IMR-90 (cell line): ENCODE data around the gene CLDN14. TPM values are rescaled to one million over a fixed set of nuclear protein-coding genes. Genes with fewer than 3 reads are reported as not detected.

ENCODE experiments used
- ATAC-seq: fragments of 200-7000 bp; cut with Tn5 transposase; 2 replicates; pipeline ENCODE4 v1.9.1; 2020; ENCODE audit warnings: low read depth, mild to moderate bottlenecking, moderate library complexity
- BruUV-seq: library from RNA; stranded (reverse); fragments of 400-500 nt; replicated peaks from 2 replicates; lab custom pipeline; 2021; lab: Mats Ljungman, UMichigan
- CTCF ChIA-PET: fragments of 300-600 bp; formaldehyde crosslinking; extraction: SDS; loops from one replicate; lab custom pipeline; 2021; ENCODE audit warnings: antibody characterized with exemption; lab: Yijun Ruan, JAX
- POLR2A ChIA-PET: fragments of 300-600 bp; sonication (Branson Sonifier 250); formaldehyde crosslinking; loops from one replicate; lab custom pipeline; 2022; ENCODE audit warnings: antibody characterized with exemption; ENCODE audit not compliant: unreplicated experiment; lab: Charles Lee
- DNase-seq: peaks from one replicate; pipeline ENCODE4 v3.0.0; 2013
- H2AFZ ChIP-seq: replicated peaks from 2 replicates; pipeline ENCODE3; 2013; ENCODE audit warnings: low read length, mild to moderate bottlenecking; ENCODE audit not compliant: poor library complexity
- H2AK5ac ChIP-seq: 2 replicates; pipeline ENCODE4 v1.6.1; 2013; ENCODE audit warnings: low read depth, low read length, inconsistent platforms
- H2AK9ac ChIP-seq: replicated peaks from 2 replicates; pipeline ENCODE3; 2013; ENCODE audit warnings: mild to moderate bottlenecking, low read depth, low read length, moderate library complexity; ENCODE audit not compliant: poor library complexity
- H2BK120ac ChIP-seq: 2 replicates; pipeline ENCODE4 v1.6.1; 2013; ENCODE audit warnings: low read depth, low read length, inconsistent platforms
- H2BK15ac ChIP-seq: 3 replicates; pipeline ENCODE4 v1.6.1; 2013; ENCODE audit warnings: low read depth, low read length, inconsistent platforms
- H2BK20ac ChIP-seq: 2 replicates; pipeline ENCODE4 v1.6.1; 2013; ENCODE audit warnings: low read depth, mild to moderate bottlenecking, inconsistent platforms, low read length, moderate library complexity
- H2BK5ac ChIP-seq: 2 replicates; pipeline ENCODE4 v1.6.1; 2013; ENCODE audit warnings: mild to moderate bottlenecking, low read depth, low read length, inconsistent platforms; ENCODE audit not compliant: poor library complexity, severe bottlenecking
- H3K14ac ChIP-seq: replicated peaks from 2 replicates; pipeline ENCODE4 v1.6.1; 2013; ENCODE audit warnings: low read depth, low read length, inconsistent platforms
- H3K18ac ChIP-seq: 2 replicates; pipeline ENCODE4 v1.6.1; 2013; ENCODE audit warnings: low read depth, low read length, control low read depth
- H3K23ac ChIP-seq: 2 replicates; pipeline ENCODE4 v1.6.1; 2013; ENCODE audit warnings: low read depth, low read length, inconsistent platforms
- H3K27ac ChIP-seq: 2 replicates; pipeline ENCODE4 v1.5.1; 2013; ENCODE audit warnings: mild to moderate bottlenecking, control low read depth, low read length; ENCODE audit not compliant: insufficient read depth
- H3K27me3 ChIP-seq: 2 replicates; pipeline ENCODE4 v1.6.1; 2013; ENCODE audit warnings: low read length; ENCODE audit not compliant: control insufficient read depth, insufficient read depth
- H3K36me3 ChIP-seq: 2 replicates; pipeline ENCODE4 v1.6.1; 2013; ENCODE audit warnings: low read length, mixed read lengths; ENCODE audit not compliant: control insufficient read depth, insufficient read depth
- H3K4ac ChIP-seq: 2 replicates; pipeline ENCODE4 v1.6.1; 2013; ENCODE audit warnings: low read depth, low read length, inconsistent platforms
- H3K4me1 ChIP-seq: 2 replicates; pipeline ENCODE4 v1.6.1; 2013; ENCODE audit warnings: low read length, mixed read lengths; ENCODE audit not compliant: control insufficient read depth, insufficient read depth
- H3K4me2 ChIP-seq: 2 replicates; pipeline ENCODE4 v1.6.1; 2013; ENCODE audit warnings: low read depth, mild to moderate bottlenecking, control low read depth, low read length, moderate library complexity
- H3K4me3 ChIP-seq: 2 replicates; pipeline ENCODE4 v1.5.1; 2013; ENCODE audit warnings: low read depth, mild to moderate bottlenecking, control low read depth, low read length, moderate library complexity; ENCODE audit not compliant: insufficient read depth
- H3K56ac ChIP-seq: 2 replicates; pipeline ENCODE4 v1.6.1; 2013; ENCODE audit warnings: low read length, inconsistent platforms; ENCODE audit not compliant: insufficient read depth; ENCODE audit errors: extremely low read depth
- H3K79me1 ChIP-seq, 2 experiments: 2 replicates each; pipeline ENCODE4 v1.6.1; 2013; ENCODE audit warnings: low read length in 2 of 2, inconsistent platforms in 1 of 2, low read depth in 1 of 2
- H3K9ac ChIP-seq: 2 replicates; pipeline ENCODE4 v1.6.1; 2013; ENCODE audit warnings: low read depth, low read length, control low read depth
- H3K9me1 ChIP-seq: 2 replicates; pipeline ENCODE4 v1.6.1; 2013; ENCODE audit warnings: low read length, inconsistent platforms; ENCODE audit not compliant: insufficient read depth
- H3K9me3 ChIP-seq: 2 replicates; pipeline ENCODE4 v1.6.1; 2013; ENCODE audit warnings: low read length; ENCODE audit not compliant: control insufficient read depth, insufficient read depth
- H4K20me1 ChIP-seq: 2 replicates; pipeline ENCODE4 v1.6.1; 2013; ENCODE audit warnings: low read length, inconsistent platforms; ENCODE audit not compliant: insufficient read depth
- H4K5ac ChIP-seq: 2 replicates; pipeline ENCODE4 v1.6.1; 2013; ENCODE audit warnings: mild to moderate bottlenecking, low read depth, low read length, control low read depth
- H4K8ac ChIP-seq, 2 experiments: 2 replicates each; pipeline ENCODE4 v1.6.1; 2013; ENCODE audit warnings: low read depth in 2 of 2, low read length in 2 of 2, control low read depth in 1 of 2, inconsistent platforms in 1 of 2
- H4K91ac ChIP-seq: 2 replicates; pipeline ENCODE4 v1.6.1; 2013; ENCODE audit warnings: low read depth, low read length, inconsistent platforms; ENCODE audit not compliant: insufficient read depth
- BHLHE40 ChIP-seq: fragments of 150-350 bp; IDR thresholded peaks from 2 replicates; pipeline ENCODE4 v1.6.1; 2016; ENCODE audit warnings: mild to moderate bottlenecking, low read depth, low read length
- CEBPB ChIP-seq: IDR thresholded peaks from 2 replicates; pipeline ENCODE4 v1.6.1; 2012; ENCODE audit warnings: low read depth, low read length, improper control_type of control experiment
- CTCF ChIP-seq: conservative IDR thresholded peaks from 2 replicates; pipeline ENCODE4 v1.5.1; 2012; ENCODE audit warnings: mild to moderate bottlenecking, low read depth, low read length, improper control_type of control experiment
- MXI1 ChIP-seq: IDR thresholded peaks from 2 replicates; pipeline ENCODE4 v1.6.1; 2012; ENCODE audit warnings: low read depth, mild to moderate bottlenecking, low read length, moderate library complexity, borderline replicate concordance
- POLR2A ChIP-seq: IDR thresholded peaks from 2 replicates; pipeline ENCODE4 v1.6.1; 2012; ENCODE audit warnings: mild to moderate bottlenecking, low read depth, low read length
- RAD21 ChIP-seq: IDR thresholded peaks from 2 replicates; pipeline ENCODE4 v1.6.1; 2012; ENCODE audit warnings: low read length, improper control_type of control experiment
- RCOR1 ChIP-seq: IDR thresholded peaks from 2 replicates; pipeline ENCODE4 v1.6.1; 2012; ENCODE audit warnings: mild to moderate bottlenecking, low read length, improper control_type of control experiment; ENCODE audit not compliant: insufficient replicate concordance
- RFX5 ChIP-seq: IDR thresholded peaks from 2 replicates; pipeline ENCODE4 v1.8.0; 2012; ENCODE audit warnings: low read depth, mild to moderate bottlenecking, low read length, moderate library complexity
- SMC3 ChIP-seq: fragments of 150-350 bp; IDR thresholded peaks from 2 replicates; pipeline ENCODE4 v1.6.1; 2016; ENCODE audit warnings: low read depth, mild to moderate bottlenecking, antibody characterized with exemption, low read length, moderate library complexity
- WGBS, 2 experiments: methylation state at CpG; one replicate each; pipeline versions ENCODE4 v1.1.5 to v1.1.7; 2013; ENCODE audit warnings: missing lambda C conversion rate in 2 of 2; ENCODE audit not compliant: insufficient read length in 1 of 2; ENCODE audit errors: extremely low coverage in 2 of 2; 5-methylcytosine and 5-hydroxymethylcytosine counted together
- dilution Hi-C: fragments of 300-500 bp; cut with HindIII; formaldehyde crosslinking; loops from one replicate; pipeline ENCODE4 v1.14.3; 2018; ENCODE audit warnings: low sequenced_read_pairs; ENCODE audit not compliant: unreplicated experiment
- in situ Hi-C: fragments of 300-500 bp; cut with MboI; formaldehyde crosslinking; loops from 3 replicates; pipeline ENCODE4 v1.14.3; 2019; ENCODE audit warnings: low sequenced_read_pairs, inconsistent platforms, mixed read lengths
- intact Hi-C: fragments of 100-400 bp; cut with micrococcal nuclease; formaldehyde crosslinking; loops from 2 replicates; pipeline ENCODE4 v1.10.0; 2022
- polyA plus RNA-seq, 3 experiments: library from polyadenylated mRNA; depleted of rRNA; stranded (reverse); fragments of >200 nt; gene quantifications; 2 replicates each; pipeline ENCODE4 v1.2.3, GENCODE V29; 2012; ENCODE audit warnings: low replicate concordance in 1 of 3
- total RNA-seq: library from RNA; depleted of rRNA; stranded (reverse); fragments of >200 nt; gene quantifications from 2 replicates; pipeline ENCODE4 v1.2.3, GENCODE V29; 2012
- TF ChIP-seq, protein P1 (sequence below): fragments of 150-350 bp; IDR thresholded peaks from 2 replicates; pipeline ENCODE4 v1.6.1; 2017; ENCODE audit warnings: mild to moderate bottlenecking, antibody characterized with exemption, low read length, low read depth
- TF ChIP-seq, protein P2 (sequence below): fragments of 150-350 bp; IDR thresholded peaks from 2 replicates; pipeline ENCODE4 v1.6.1; 2016; ENCODE audit warnings: low read depth, mild to moderate bottlenecking, low read length, moderate library complexity, borderline replicate concordance

CLDN14 gene
- total and polyA plus RNA-seq, 2 of the 4 experiments (the other 2 are of a cell fraction) = not detected

GRCh38 chr21:36506482-36506881 is 26.6 kb upstream of the CLDN14 start:
- Histone ChIP-seq H3K9me3 (no peaks in the 10 kb centered on the region), H3K4me3 (no peak overlapping the region), H4K8ac (no peak overlapping the region), H3K9ac (no peak overlapping the region), H4K5ac (no peak overlapping the region), H3K36me3 (no peaks in the 10 kb centered on the region), H2BK20ac (no peak overlapping the region), H3K18ac (no peak overlapping the region), H3K14ac (no peak overlapping the region), H4K91ac (no peak overlapping the region), H2AK5ac (no peak overlapping the region), H2AK9ac (no peak overlapping the region), H2BK120ac (no peak overlapping the region), H4K20me1 (no peaks in the 10 kb centered on the region), H3K79me1 (no peaks in the 10 kb centered on the region), H2AFZ (no peak overlapping the region), H3K4me1 (no peaks in the 10 kb centered on the region), H3K27ac (no peak overlapping the region), H3K23ac (no peak overlapping the region), H3K9me1 (no peaks in the 10 kb centered on the region), H3K4ac (no peak overlapping the region), H3K56ac (no peak overlapping the region), H3K27me3 (peaks cover 12% of the 10 kb centered on the region), H2BK15ac (no peak overlapping the region), H3K4me2 (no peak overlapping the region), H2BK5ac (no peak overlapping the region)
- dilution Hi-C loops = no loop called here
- CTCF ChIA-PET = interaction anchor here (0.6 to 1.4 kb wide), 2 partner anchors 11 to 437 kb away, joined by 3 to 4 read pairs; no protein-coding TSS in a partner anchor
- in situ Hi-C loops = no loop called here
- no TSS peak for BruUV-seq
- 97% methylated on average over 5 of the region's 9 CpGs; no CpG with 5 or more reads in 1 of the 2 experiments for WGBS, 2 experiments
- POLR2A ChIA-PET = no interaction called here
- intact Hi-C loops = loop anchor here (10.0 kb wide), 2 partner anchors 238 to 578 kb away; no protein-coding TSS in a partner anchor
- ATAC-seq = no peak
- no peak for TF ChIP-seq POLR2A
- no peak for TF ChIP-seq RFX5
- no peak for TF ChIP-seq MXI1
- TF ChIP-seq RCOR1 = no peak
- TF ChIP-seq SMC3 = no peak
- TF ChIP-seq BHLHE40 = no peak
- no peak for TF ChIP-seq CTCF
- TF ChIP-seq, protein P1, sequence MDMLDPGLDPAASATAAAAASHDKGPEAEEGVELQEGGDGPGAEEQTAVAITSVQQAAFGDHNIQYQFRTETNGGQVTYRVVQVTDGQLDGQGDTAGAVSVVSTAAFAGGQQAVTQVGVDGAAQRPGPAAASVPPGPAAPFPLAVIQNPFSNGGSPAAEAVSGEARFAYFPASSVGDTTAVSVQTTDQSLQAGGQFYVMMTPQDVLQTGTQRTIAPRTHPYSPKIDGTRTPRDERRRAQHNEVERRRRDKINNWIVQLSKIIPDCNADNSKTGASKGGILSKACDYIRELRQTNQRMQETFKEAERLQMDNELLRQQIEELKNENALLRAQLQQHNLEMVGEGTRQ = no peak
- no peak for TF ChIP-seq RAD21
- no peak for TF ChIP-seq CEBPB
- TF ChIP-seq, protein P2, sequence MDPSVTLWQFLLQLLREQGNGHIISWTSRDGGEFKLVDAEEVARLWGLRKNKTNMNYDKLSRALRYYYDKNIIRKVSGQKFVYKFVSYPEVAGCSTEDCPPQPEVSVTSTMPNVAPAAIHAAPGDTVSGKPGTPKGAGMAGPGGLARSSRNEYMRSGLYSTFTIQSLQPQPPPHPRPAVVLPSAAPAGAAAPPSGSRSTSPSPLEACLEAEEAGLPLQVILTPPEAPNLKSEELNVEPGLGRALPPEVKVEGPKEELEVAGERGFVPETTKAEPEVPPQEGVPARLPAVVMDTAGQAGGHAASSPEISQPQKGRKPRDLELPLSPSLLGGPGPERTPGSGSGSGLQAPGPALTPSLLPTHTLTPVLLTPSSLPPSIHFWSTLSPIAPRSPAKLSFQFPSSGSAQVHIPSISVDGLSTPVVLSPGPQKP = no peak
- DNase-seq = no peak
